OCI-LY3 (cell line): ENCODE data around the gene TTC22.
"Not testable (repeated sequence)": the region's sequence is repeated elsewhere in the genome, so short reads cannot be mapped to it uniquely, and the experiment has no call there.

Experiments
- H2AFZ ChIP-seq: fragments of 200-600, 300-600 bp; shearing (Covaris generic); 2 replicates; pipeline ENCODE4 v1.6.0; 2014; ENCODE audit warnings: antibody characterized with exemption, low read depth, low read length
- H3K27ac ChIP-seq: fragments of 200-600, 300-600 bp; sonication (generic); 2 replicates; pipeline ENCODE4 v1.5.1; 2014; ENCODE audit warnings: mild to moderate bottlenecking, low read length, moderate library complexity, mixed read lengths
- H3K27me3 ChIP-seq: fragments of 200-600, 300-600 bp; sonication (generic); 2 replicates; pipeline ENCODE4 v1.6.1; 2014; ENCODE audit warnings: low read depth, low read length, mixed read lengths
- H3K36me3 ChIP-seq: fragments of 200-600, 300-600 bp; sonication (generic); replicated peaks from 2 replicates; pipeline ENCODE3; 2014; ENCODE audit warnings: low read depth, low read length, mixed read lengths
- H3K4me1 ChIP-seq: fragments of 300-600, 200-600 bp; sonication (generic); 2 replicates; pipeline ENCODE4 v1.6.1; 2014; ENCODE audit warnings: low read length, mixed read lengths
- H3K4me2 ChIP-seq: fragments of 200-600, 300-600 bp; sonication (generic); 2 replicates; pipeline ENCODE4 v1.6.1; 2014; ENCODE audit warnings: low read length, mixed read lengths
- H3K4me3 ChIP-seq: fragments of 300-600, 200-600 bp; sonication (generic); 2 replicates; pipeline ENCODE4 v1.5.1; 2014; ENCODE audit warnings: antibody characterized with exemption, mild to moderate bottlenecking, low read length, moderate library complexity
- H3K79me2 ChIP-seq: fragments of 300-600, 200-600 bp; shearing (Covaris generic); 2 replicates; pipeline ENCODE4 v1.6.1; 2014; ENCODE audit warnings: mild to moderate bottlenecking, low read length, mixed read lengths
- H3K9ac ChIP-seq: fragments of 300-600, 200-600 bp; shearing (Covaris generic); 2 replicates; pipeline ENCODE4 v1.6.0; 2014; ENCODE audit warnings: mild to moderate bottlenecking, low read length, moderate library complexity
- H3K9me3 ChIP-seq: fragments of 200-600, 300-600 bp; shearing (Covaris generic); 2 replicates; pipeline ENCODE4 v1.6.1; 2014; ENCODE audit warnings: low read length, mixed read lengths; ENCODE audit not compliant: insufficient read depth
- H4K20me1 ChIP-seq: fragments of 200-600, 300-600 bp; sonication (generic); 2 replicates; pipeline ENCODE4 v1.6.1; 2016; ENCODE audit warnings: low read length, mixed read lengths; ENCODE audit not compliant: insufficient read depth
- CTCF ChIP-seq: fragments of 200-600, 300-600 bp; sonication (generic); IDR thresholded peaks from 2 replicates; pipeline ENCODE4 v1.5.1; 2014; ENCODE audit warnings: antibody characterized with exemption, low read length, low read depth
- EZH2phosphoT487 ChIP-seq: fragments of 200-600 bp; shearing (Covaris generic); IDR thresholded peaks from 2 replicates; pipeline ENCODE4 v1.6.1; 2018; ENCODE audit warnings: antibody characterized with exemption, mixed run types, low read depth

Gene TTC22

GRCh38 chr1:54777011-54777410, 24.1 kb downstream of the TTC22 start:
- Histone ChIP-seq H3K27ac (no peak overlapping the region), H2AFZ (no peak overlapping the region), H4K20me1 (no peaks in the 10 kb centered on the region), H3K4me3 (no peak overlapping the region), H3K9ac (no peak overlapping the region), H3K27me3 (no peaks in the 10 kb centered on the region), H3K4me1 (no peaks in the 10 kb centered on the region), H3K9me3 (no peaks in the 10 kb centered on the region), H3K79me2 (no peaks in the 10 kb centered on the region), H3K4me2 (no peak overlapping the region), H3K36me3 (no peaks in the 10 kb centered on the region)
- TF ChIP-seq CTCF = no peak
- TF ChIP-seq EZH2phosphoT487 = no peak

- not testable (repeated sequence) for H3K9me3 ChIP-seq, H3K79me2 ChIP-seq, H3K27ac ChIP-seq, H3K4me1 ChIP-seq, H4K20me1 ChIP-seq, H3K4me3 ChIP-seq, H3K9ac ChIP-seq, H3K27me3 ChIP-seq, H3K36me3 ChIP-seq, H3K4me2 ChIP-seq, H2AFZ ChIP-seq
These were observed 25.0 kb downstream of the TTC22 start for GRCh38 chr1:54775828-54776721.

- no peak overlapping the region for H3K9ac ChIP-seq
- no peaks in the 10 kb centered on the region for H3K4me1 ChIP-seq
- no peak overlapping the region for H3K4me2 ChIP-seq
- no peaks in the 10 kb centered on the region for H3K79me2 ChIP-seq
- no peak overlapping the region for H3K4me3 ChIP-seq
- H3K9me3 ChIP-seq = no peaks in the 10 kb centered on the region
- no peak overlapping the region for H2AFZ ChIP-seq
- H3K27ac ChIP-seq = no peak overlapping the region
- H4K20me1 ChIP-seq = no peaks in the 10 kb centered on the region
- TF ChIP-seq EZH2phosphoT487 (no peak), CTCF (no peak)
- H3K27me3 ChIP-seq = no peaks in the 10 kb centered on the region
- no peaks in the 10 kb centered on the region for H3K36me3 ChIP-seq
These were observed 26.2 kb downstream of the TTC22 start for GRCh38 chr1:54774820-54775498.

GRCh38 chr1:54772951-54773350, 28.2 kb downstream of the TTC22 start:
- TF ChIP-seq EZH2phosphoT487 (no peak), CTCF (no peak)
- Histone ChIP-seq H3K36me3 (no peaks in the 10 kb centered on the region), H3K4me2 (no peak overlapping the region), H3K9ac (no peak overlapping the region), H3K4me1 (no peaks in the 10 kb centered on the region), H3K27ac (no peak overlapping the region), H3K79me2 (no peaks in the 10 kb centered on the region), H2AFZ (no peak overlapping the region), H3K4me3 (no peak overlapping the region), H4K20me1 (no peaks in the 10 kb centered on the region), H3K9me3 (no peaks in the 10 kb centered on the region), H3K27me3 (no peaks in the 10 kb centered on the region)
